ENCODE measurements around the gene GID8. TPM values are rescaled to one million over a fixed set of nuclear protein-coding genes. Genes with fewer than 3 reads are reported as not detected.

The GID8 gene
- total and polyA plus RNA-seq, 2 donors (not counting 3 experiments of a cell fraction or from before 2014, with no cell fraction given): 25.3 to 34.6 TPM

DNA sequence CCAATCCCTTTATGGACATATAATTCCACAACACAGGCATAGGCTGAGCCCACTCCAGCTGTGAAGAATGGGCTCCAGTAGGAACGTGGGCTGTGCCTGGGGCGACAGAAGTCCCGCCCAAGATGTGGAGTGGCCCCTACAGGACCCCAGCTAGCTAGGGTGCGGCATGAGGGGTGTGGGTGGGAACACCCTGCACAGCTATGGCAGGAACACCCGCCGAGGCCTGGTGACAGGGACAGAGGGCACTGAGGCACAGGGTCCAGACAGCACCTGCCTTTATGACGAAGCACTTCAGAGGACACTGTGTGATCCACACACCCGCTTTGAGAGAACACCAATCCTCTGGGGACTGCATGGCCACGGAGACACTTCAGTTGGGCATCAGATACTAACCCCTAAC lies 48.1 kb upstream of the GID8 start:
- no peak for DNase-seq (ENCODE audit: low read depth, low spot score)
- Histone ChIP-seq H3K9ac (replicated peaks; ENCODE audit: extremely low read depth, insufficient read depth, low read length) (no peak overlapping the region), H3K79me2 (ENCODE audit: control insufficient read depth, insufficient read depth, low read length) (no peaks in the 10 kb centered on the region), H2AFZ (ENCODE audit: low read depth, low read length) (no peak overlapping the region), H3K4me1 (ENCODE audit: control insufficient read depth, extremely low read depth, insufficient read depth, low read length) (no peaks in the 10 kb centered on the region), H3K27ac (ENCODE audit: insufficient read depth, low read depth, low read length) (no peak overlapping the region), H3K4me3 (replicated peaks in 1 of 3; ENCODE audit: insufficient read depth in 1 of 3, low read depth in 1 of 3, low read length in 3 of 3) (no peak overlapping the region), H3K4me2 (ENCODE audit: insufficient read depth, low read length) (no peak overlapping the region), H3K27me3 (ENCODE audit: control insufficient read depth in 2 of 2, insufficient read depth in 2 of 2, low read length in 2 of 2) (no peaks in the 10 kb centered on the region), H3K9me1 (replicated peaks; ENCODE audit: control insufficient read depth, extremely low read depth, insufficient read depth, low read length) (no peaks in the 10 kb centered on the region), H4K20me1 (replicated peaks; ENCODE audit: control insufficient read depth, extremely low read depth, insufficient read depth, low read length) (no peaks in the 10 kb centered on the region), H3K36me3 (ENCODE audit: control insufficient read depth in 2 of 2, extremely low read depth in 1 of 2, insufficient read depth in 2 of 2, low read length in 2 of 2) (peaks cover 35 to 67% of the 10 kb centered on the region in 2 experiments), H3K9me3 (replicated peaks; ENCODE audit: control insufficient read depth, insufficient read depth, low read length) (no peaks in the 10 kb centered on the region)
- TF ChIP-seq GATA2 (IDR thresholded peaks at IDR 0.05; ENCODE audit: insufficient read depth, insufficient read length, low read depth, low read length): no peak
- TF ChIP-seq, protein P1, sequence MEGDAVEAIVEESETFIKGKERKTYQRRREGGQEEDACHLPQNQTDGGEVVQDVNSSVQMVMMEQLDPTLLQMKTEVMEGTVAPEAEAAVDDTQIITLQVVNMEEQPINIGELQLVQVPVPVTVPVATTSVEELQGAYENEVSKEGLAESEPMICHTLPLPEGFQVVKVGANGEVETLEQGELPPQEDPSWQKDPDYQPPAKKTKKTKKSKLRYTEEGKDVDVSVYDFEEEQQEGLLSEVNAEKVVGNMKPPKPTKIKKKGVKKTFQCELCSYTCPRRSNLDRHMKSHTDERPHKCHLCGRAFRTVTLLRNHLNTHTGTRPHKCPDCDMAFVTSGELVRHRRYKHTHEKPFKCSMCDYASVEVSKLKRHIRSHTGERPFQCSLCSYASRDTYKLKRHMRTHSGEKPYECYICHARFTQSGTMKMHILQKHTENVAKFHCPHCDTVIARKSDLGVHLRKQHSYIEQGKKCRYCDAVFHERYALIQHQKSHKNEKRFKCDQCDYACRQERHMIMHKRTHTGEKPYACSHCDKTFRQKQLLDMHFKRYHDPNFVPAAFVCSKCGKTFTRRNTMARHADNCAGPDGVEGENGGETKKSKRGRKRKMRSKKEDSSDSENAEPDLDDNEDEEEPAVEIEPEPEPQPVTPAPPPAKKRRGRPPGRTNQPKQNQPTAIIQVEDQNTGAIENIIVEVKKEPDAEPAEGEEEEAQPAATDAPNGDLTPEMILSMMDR (IDR thresholded peaks at IDR 0.05; ENCODE audit: extremely low read depth in 1 of 2, insufficient read depth in 1 of 2, low read depth in 1 of 2, low read length in 2 of 2): no peak
- no peak for TF ChIP-seq POLR2AphosphoS5 (IDR thresholded peaks at IDR 0.05; ENCODE audit: insufficient read depth, low read depth, low read length)
- TF ChIP-seq POLR2A (IDR thresholded peaks at IDR 0.05; ENCODE audit: low read depth, low read length): no peak
- TF ChIP-seq, protein P2, sequence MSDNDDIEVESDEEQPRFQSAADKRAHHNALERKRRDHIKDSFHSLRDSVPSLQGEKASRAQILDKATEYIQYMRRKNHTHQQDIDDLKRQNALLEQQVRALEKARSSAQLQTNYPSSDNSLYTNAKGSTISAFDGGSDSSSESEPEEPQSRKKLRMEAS (IDR thresholded peaks at IDR 0.05; ENCODE audit: insufficient read depth, insufficient read length): no peak
- TF ChIP-seq JUN (IDR thresholded peaks at IDR 0.05; ENCODE audit: borderline replicate concordance, insufficient read depth, insufficient read length, low read depth): no peak
- no peak for TF ChIP-seq MYC (IDR thresholded peaks at IDR 0.05; ENCODE audit: low read depth, low read length)
- TF ChIP-seq FOS (IDR thresholded peaks at IDR 0.05; ENCODE audit: borderline replicate concordance, insufficient read depth, low read length): no peak
- no peak for TF ChIP-seq EZH2 (IDR thresholded peaks at IDR 0.05; ENCODE audit: borderline replicate concordance, low read depth, low read length, severe bottlenecking)
- FAIRE-seq: no peak
- POLR2A ChIA-PET: no interaction called here
- intact Hi-C loops (cut with micrococcal nuclease): no loop called here
- dilution Hi-C loops (cut with MboI; ENCODE audit: extremely low pct_ligation_motif_present, low sequenced_read_pairs): no loop called here
- BruUV-seq (replicated peaks): no TSS peak
- CTCF ChIA-PET: interaction anchor here (0.8 to 1.8 kb wide), 2 partner anchors 14 to 16 kb away, joined by 3 to 9 read pairs; no protein-coding TSS in a partner anchor
